Endothelial cell of umbilical vein (primary cell): ENCODE data around the gene CDIP1.

Experiments used
- EZH2 ChIP-seq: IDR thresholded peaks from 2 replicates; pipeline ENCODE4 v1.6.1; 2012; ENCODE audit warnings: borderline replicate concordance, low read depth, mild to moderate bottlenecking, moderate library complexity, low read length, inconsistent platforms; ENCODE audit not compliant: severe bottlenecking
- FOS ChIP-seq: IDR thresholded peaks from 2 replicates; pipeline ENCODE4 v1.6.1; 2011; ENCODE audit warnings: mild to moderate bottlenecking, low read length, moderate library complexity, borderline replicate concordance; ENCODE audit not compliant: insufficient read depth
- GATA2 ChIP-seq: IDR thresholded peaks from 2 replicates; pipeline ENCODE4 v1.7.0; 2011; ENCODE audit warnings: low read depth, mild to moderate bottlenecking, moderate library complexity, mixed read lengths, low read length; ENCODE audit not compliant: insufficient read length, insufficient read depth
- JUN ChIP-seq: IDR thresholded peaks from 2 replicates; pipeline ENCODE4 v1.6.1; 2011; ENCODE audit warnings: borderline replicate concordance, low read depth; ENCODE audit not compliant: insufficient read length, insufficient read depth
- MYC ChIP-seq: IDR thresholded peaks from one replicate; pipeline ENCODE4 v1.6.1; 2011; ENCODE audit warnings: mild to moderate bottlenecking, low read depth, low read length
- POLR2A ChIP-seq: IDR thresholded peaks from 2 replicates; pipeline ENCODE4 v1.6.1; 2012; ENCODE audit warnings: low read depth, mild to moderate bottlenecking, control low read depth, low read length
- POLR2AphosphoS5 ChIP-seq: IDR thresholded peaks from 2 replicates; pipeline ENCODE4 v1.6.1; 2012; ENCODE audit warnings: low read depth, mild to moderate bottlenecking, control low read depth, low read length, moderate library complexity; ENCODE audit not compliant: insufficient read depth
- TF ChIP-seq, protein P1 (sequence below): IDR thresholded peaks from 2 replicates; pipeline ENCODE4 v1.6.1; 2011; ENCODE audit not compliant: insufficient read depth, insufficient read length
- TF ChIP-seq, protein P2 (sequence below), 2 donors: IDR thresholded peaks; 1 replicate in 1 of 2; 2 replicates in 1 of 2; pipeline ENCODE4 v1.5.1; 2011; ENCODE audit warnings: low read length in 2 of 2, mild to moderate bottlenecking in 2 of 2, moderate library complexity in 2 of 2, control low read depth in 1 of 2, inconsistent platforms in 1 of 2, low read depth in 1 of 2; ENCODE audit not compliant: insufficient read depth in 1 of 2; ENCODE audit errors: extremely low read depth in 1 of 2

DNA sequence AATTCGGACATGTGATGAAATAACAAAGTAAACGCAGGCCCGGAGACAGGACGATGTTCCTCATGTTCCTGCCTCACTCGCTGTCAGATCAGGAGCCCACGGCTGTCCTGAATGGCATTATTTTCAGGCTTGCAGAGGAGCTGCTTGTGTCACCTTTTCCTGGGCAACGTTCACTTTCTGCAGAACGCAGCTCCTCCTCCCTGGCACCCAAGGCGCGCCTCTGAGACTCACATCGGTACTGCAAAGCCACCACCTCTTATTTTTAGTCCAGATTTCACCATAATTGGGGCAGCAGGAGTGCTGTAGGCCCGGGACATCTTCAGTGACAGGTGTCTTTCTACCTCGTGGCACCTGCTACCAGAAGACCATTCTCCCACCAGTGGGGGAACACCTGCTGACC, 9.6 kb upstream of the CDIP1 start:
- TF ChIP-seq POLR2AphosphoS5 (no peak), GATA2 (no peak), EZH2 (no peak), JUN (no peak), POLR2A (no peak), FOS (no peak), MYC (no peak)
- TF ChIP-seq, protein P1, sequence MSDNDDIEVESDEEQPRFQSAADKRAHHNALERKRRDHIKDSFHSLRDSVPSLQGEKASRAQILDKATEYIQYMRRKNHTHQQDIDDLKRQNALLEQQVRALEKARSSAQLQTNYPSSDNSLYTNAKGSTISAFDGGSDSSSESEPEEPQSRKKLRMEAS = no peak
- TF ChIP-seq, protein P2, sequence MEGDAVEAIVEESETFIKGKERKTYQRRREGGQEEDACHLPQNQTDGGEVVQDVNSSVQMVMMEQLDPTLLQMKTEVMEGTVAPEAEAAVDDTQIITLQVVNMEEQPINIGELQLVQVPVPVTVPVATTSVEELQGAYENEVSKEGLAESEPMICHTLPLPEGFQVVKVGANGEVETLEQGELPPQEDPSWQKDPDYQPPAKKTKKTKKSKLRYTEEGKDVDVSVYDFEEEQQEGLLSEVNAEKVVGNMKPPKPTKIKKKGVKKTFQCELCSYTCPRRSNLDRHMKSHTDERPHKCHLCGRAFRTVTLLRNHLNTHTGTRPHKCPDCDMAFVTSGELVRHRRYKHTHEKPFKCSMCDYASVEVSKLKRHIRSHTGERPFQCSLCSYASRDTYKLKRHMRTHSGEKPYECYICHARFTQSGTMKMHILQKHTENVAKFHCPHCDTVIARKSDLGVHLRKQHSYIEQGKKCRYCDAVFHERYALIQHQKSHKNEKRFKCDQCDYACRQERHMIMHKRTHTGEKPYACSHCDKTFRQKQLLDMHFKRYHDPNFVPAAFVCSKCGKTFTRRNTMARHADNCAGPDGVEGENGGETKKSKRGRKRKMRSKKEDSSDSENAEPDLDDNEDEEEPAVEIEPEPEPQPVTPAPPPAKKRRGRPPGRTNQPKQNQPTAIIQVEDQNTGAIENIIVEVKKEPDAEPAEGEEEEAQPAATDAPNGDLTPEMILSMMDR (IDR thresholded peaks at IDR 0.05; ENCODE audit: extremely low read depth in 1 of 2, insufficient read depth in 1 of 2, low read depth in 1 of 2, low read length in 2 of 2) = no peak
